Measurements from ENCODE around the gene CKS2. TPM values are rescaled to one million over a fixed set of nuclear protein-coding genes. Genes with fewer than 3 reads are reported as not detected.

The CKS2 gene
- total RNA-seq, 1 donor from 2014 or later, result 14.7 TPM

DNA sequence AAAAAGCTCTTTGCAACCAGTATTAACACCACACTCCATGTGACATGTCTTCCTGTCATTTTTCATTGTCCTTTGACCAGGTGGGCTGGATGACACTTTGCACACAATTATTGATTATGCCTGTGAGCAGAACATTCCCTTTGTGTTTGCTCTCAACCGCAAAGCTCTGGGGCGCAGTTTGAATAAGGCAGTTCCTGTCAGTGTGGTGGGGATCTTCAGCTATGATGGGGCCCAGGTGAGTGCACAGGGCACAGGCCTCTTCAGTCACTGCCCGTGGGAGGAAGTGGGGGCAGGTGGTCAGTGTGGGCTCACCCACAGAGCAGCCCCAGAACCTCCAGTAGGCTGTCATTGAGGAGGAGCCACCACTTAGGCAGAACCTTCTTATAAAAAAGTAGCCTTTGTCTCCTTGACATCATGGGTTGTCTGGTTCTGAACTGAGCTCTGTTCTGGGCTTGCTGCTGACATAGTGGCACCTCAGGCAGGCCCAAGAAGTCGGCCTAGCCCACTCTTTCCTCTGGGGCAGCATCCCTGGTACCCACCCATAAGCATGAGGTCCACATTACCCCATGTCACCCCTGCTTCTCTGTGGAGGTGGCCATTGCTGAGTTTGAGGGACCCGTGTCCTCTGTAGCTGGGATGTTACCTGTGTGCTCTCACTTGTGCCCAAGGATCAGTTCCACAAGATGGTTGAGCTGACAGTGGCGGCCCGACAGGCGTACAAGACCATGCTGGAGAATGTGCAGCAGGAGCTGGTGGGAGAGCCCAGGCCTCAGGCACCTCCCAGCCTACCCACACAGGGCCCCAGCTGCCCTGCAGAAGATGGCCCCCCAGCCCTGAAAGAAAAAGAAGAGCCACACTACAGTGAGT lies 46.6 kb downstream of the CKS2 start:
- H3K9me3 ChIP-seq, result no peaks in the 10 kb centered on the region
- intact Hi-C loops (cut with DNase I), result no loop called here
- DNase-seq (ENCODE audit: extremely low spot score in 2 of 2), result peak; percentile 79 to 80
- peaks cover 9% of the 10 kb centered on the region for H3K4me1 ChIP-seq
- TF ChIP-seq POLR2A (IDR thresholded peaks at IDR 0.05), result no peak
- TF ChIP-seq, protein P1, sequence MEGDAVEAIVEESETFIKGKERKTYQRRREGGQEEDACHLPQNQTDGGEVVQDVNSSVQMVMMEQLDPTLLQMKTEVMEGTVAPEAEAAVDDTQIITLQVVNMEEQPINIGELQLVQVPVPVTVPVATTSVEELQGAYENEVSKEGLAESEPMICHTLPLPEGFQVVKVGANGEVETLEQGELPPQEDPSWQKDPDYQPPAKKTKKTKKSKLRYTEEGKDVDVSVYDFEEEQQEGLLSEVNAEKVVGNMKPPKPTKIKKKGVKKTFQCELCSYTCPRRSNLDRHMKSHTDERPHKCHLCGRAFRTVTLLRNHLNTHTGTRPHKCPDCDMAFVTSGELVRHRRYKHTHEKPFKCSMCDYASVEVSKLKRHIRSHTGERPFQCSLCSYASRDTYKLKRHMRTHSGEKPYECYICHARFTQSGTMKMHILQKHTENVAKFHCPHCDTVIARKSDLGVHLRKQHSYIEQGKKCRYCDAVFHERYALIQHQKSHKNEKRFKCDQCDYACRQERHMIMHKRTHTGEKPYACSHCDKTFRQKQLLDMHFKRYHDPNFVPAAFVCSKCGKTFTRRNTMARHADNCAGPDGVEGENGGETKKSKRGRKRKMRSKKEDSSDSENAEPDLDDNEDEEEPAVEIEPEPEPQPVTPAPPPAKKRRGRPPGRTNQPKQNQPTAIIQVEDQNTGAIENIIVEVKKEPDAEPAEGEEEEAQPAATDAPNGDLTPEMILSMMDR (IDR thresholded peaks at IDR 0.05), result no peak
- no peak for TF ChIP-seq POLR2AphosphoS5 (IDR thresholded peaks at IDR 0.05; ENCODE audit: insufficient read depth in 1 of 2, low read depth in 1 of 2)
- H3K36me3 ChIP-seq, result peaks cover 0 to 93% of the 10 kb centered on the region in 2 donors
- no peak overlapping the region for H3K27ac ChIP-seq
- H3K4me3 ChIP-seq, result no peak overlapping the region
- H3K27me3 ChIP-seq, result no peaks in the 10 kb centered on the region

DNA sequence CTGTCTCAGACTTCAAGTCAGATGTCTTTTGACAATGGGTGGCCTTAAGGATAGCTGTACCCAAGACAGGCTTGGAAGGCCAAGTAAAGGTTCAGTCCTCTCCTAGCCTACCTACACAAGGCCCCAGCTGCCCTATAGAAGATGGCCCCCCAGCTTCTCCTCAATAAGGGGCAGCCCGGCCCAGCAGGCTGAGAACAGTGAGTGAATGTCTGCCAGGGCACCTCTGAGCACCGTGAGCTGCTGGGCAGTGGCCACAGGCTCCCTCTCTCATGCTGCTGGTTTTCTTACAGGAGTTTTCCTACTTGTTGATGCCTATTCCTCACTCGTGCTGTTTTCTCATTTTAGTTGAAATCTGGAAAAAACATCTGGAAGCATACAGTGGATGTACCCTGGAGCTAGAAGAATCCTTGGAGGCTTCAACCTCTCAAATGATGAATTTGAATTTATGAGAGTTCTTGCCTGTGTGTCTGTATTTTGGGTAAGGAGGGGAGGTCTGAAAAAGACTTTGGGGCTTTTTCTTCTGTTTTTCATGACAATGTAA lies 47.5 kb downstream of the CKS2 start:
- TF ChIP-seq POLR2AphosphoS5 (IDR thresholded peaks at IDR 0.05; ENCODE audit: insufficient read depth in 1 of 2, low read depth in 1 of 2) (no peak), POLR2A (IDR thresholded peaks at IDR 0.05) (no peak)
- TF ChIP-seq, protein P1 (IDR thresholded peaks at IDR 0.05), result no peak
- Histone ChIP-seq H3K4me1 (peaks cover 9% of the 10 kb centered on the region), H3K36me3 (peaks cover 0 to 85% of the 10 kb centered on the region in 2 donors), H3K9me3 (no peaks in the 10 kb centered on the region), H3K4me3 (no peak overlapping the region), H3K27ac (no peak overlapping the region), H3K27me3 (no peaks in the 10 kb centered on the region)
- no peak for DNase-seq (ENCODE audit: extremely low spot score in 2 of 2)
- intact Hi-C loops (cut with DNase I), result no loop called here

DNA sequence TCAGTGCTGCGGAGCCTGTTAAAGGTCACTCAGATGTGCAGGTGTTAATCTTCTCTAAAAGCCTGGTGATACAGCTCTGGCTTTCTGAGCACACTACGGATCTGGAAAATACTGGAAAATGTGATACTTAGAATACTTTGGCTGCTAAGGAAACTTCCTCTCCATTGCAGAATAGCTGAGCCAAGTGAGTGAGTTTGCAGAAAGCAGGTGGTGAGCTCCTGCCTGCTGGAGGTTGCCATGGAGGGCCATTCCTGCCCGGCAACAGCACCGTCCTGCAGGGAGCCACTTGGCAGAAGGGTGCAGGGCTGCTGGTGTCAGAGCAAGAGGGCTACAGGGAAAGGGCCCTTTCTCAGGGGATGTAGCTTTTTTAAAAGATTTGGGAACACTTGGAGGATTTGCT lies 48.0 kb downstream of the CKS2 start:
- no peak for TF ChIP-seq POLR2AphosphoS5 (IDR thresholded peaks at IDR 0.05; ENCODE audit: insufficient read depth in 1 of 2, low read depth in 1 of 2)
- TF ChIP-seq POLR2A (IDR thresholded peaks at IDR 0.05), result no peak
- TF ChIP-seq, protein P1 (IDR thresholded peaks at IDR 0.05), result no peak
- H3K9me3 ChIP-seq, result no peaks in the 10 kb centered on the region
- no peaks in the 10 kb centered on the region for H3K27me3 ChIP-seq
- DNase-seq (ENCODE audit: extremely low spot score in 2 of 2), result no peak
- intact Hi-C loops (cut with DNase I), result no loop called here
- peaks cover 9% of the 10 kb centered on the region for H3K4me1 ChIP-seq
- H3K4me3 ChIP-seq, result no peak overlapping the region
- H3K27ac ChIP-seq, result no peak overlapping the region
- H3K36me3 ChIP-seq, result peaks cover 0 to 79% of the 10 kb centered on the region in 2 donors

DNA sequence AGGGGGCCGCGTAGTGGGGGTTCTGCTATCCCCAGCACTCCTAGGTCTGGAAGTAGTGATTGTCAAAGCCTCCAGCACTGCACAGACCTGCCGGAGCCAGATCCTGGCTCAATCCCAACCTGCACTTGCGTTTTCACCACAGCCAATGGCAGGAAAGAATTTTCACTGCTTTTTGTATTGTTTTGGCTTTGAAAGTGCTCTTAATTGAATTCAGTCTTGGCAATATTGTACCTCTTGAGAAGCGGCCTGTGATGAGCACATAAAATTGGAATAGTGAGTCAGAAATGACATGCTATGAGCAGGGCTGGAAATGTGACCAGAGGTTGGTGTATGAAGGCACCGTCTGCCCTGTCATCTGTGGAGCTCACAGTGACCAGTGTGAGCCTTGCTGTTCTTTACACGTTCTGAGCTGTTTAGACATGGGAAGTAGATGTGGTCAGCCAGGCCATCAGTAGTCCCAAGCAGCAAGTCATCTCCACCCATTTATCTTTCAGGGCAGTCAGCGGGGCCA lies 48.8 kb downstream of the CKS2 start:
- Histone ChIP-seq H3K4me1 (peaks cover 9% of the 10 kb centered on the region), H3K9me3 (no peaks in the 10 kb centered on the region), H3K27ac (no peak overlapping the region), H3K36me3 (peaks cover 0 to 71% of the 10 kb centered on the region in 2 donors), H3K4me3 (no peak overlapping the region), H3K27me3 (no peaks in the 10 kb centered on the region)
- TF ChIP-seq POLR2A (IDR thresholded peaks at IDR 0.05), result no peak
- TF ChIP-seq, protein P1 (IDR thresholded peaks at IDR 0.05), result no peak
- TF ChIP-seq POLR2AphosphoS5 (IDR thresholded peaks at IDR 0.05; ENCODE audit: insufficient read depth in 1 of 2, low read depth in 1 of 2), result no peak
- intact Hi-C loops (cut with DNase I), result no loop called here
- DNase-seq (ENCODE audit: extremely low spot score in 2 of 2), result no peak

All from vagina (tissue), 2 donors.